K562 (cell line): ENCODE measurements around the gene ZNF181. TPM values are rescaled to one million over a fixed set of nuclear protein-coding genes. Genes with fewer than 3 reads are reported as not detected.

Experiments
- CREB3 ChIP-seq: fragments of 450-650 bp; conservative IDR thresholded peaks from 2 replicates; pipeline ENCODE4 v1.6.1; 2016; ENCODE audit warnings: missing genetic modification characterization, low read depth, mild to moderate bottlenecking, missing compliant biosample characterization, moderate library complexity
- CREBBP ChIP-seq: IDR thresholded peaks from one replicate; pipeline ENCODE4 v1.6.1; 2012; ENCODE audit warnings: low read depth, mild to moderate bottlenecking, control low read depth, inconsistent platforms, low read length
- DEAF1 ChIP-seq: fragments of 450-650 bp; formaldehyde crosslinking; IDR thresholded peaks from 2 replicates; pipeline ENCODE4 v1.4.0; 2020; ENCODE audit warnings: mild to moderate bottlenecking, moderate library complexity
- E2F5 ChIP-seq: sonication (generic); formaldehyde crosslinking; IDR thresholded peaks from 2 replicates; pipeline ENCODE4 v1.8.0; 2022; ENCODE audit warnings: mild to moderate bottlenecking, missing genetic modification reagents
- KAT8 ChIP-seq: fragments of 450-650 bp; IDR thresholded peaks from 2 replicates; pipeline ENCODE4 v1.6.1; 2016; ENCODE audit warnings: low read depth, mild to moderate bottlenecking
- MLX ChIP-seq, 2 experiments: fragments of 450-650 bp in 1 of 2; sonication (generic) in 1 of 2; formaldehyde crosslinking; conservative IDR thresholded peaks; 2 replicates each; pipeline versions ENCODE4 v1.4.0 to v1.8.1; 2020 to 2022; ENCODE audit warnings: mild to moderate bottlenecking in 1 of 2, missing genetic modification reagents in 1 of 2
- NR1H2 ChIP-seq: sonication (generic); formaldehyde crosslinking; IDR thresholded peaks from 2 replicates; pipeline ENCODE4 v1.4.0; 2020; ENCODE audit warnings: mild to moderate bottlenecking, missing genetic modification reagents
- PRPF4 ChIP-seq: fragments of 200-400 bp; formaldehyde crosslinking; IDR thresholded peaks from one replicate; pipeline ENCODE4 v1.6.1; 2017; ENCODE audit warnings: low read length, low read depth, mild to moderate bottlenecking; ENCODE audit not compliant: insufficient read depth, poor library complexity, severe bottlenecking
- SAP30 ChIP-seq: fragments of 200-600 bp; sonication (generic); IDR thresholded peaks from 2 replicates; pipeline ENCODE4 v1.6.1; 2012; ENCODE audit warnings: borderline replicate concordance, low read depth, mild to moderate bottlenecking, moderate library complexity, low read length, control low read depth, inconsistent platforms; ENCODE audit not compliant: insufficient read depth, poor library complexity, severe bottlenecking
- SMAD4 ChIP-seq: fragments of 250-450 bp; sonication (Bioruptor Pico); conservative IDR thresholded peaks from 2 replicates; pipeline ENCODE4 v1.8.0; 2021; ENCODE audit warnings: inconsistent platforms, mild to moderate bottlenecking, moderate library complexity
- TEAD4 ChIP-seq, 2 experiments: sonication (generic) in 1 of 2; formaldehyde crosslinking in 1 of 2; IDR thresholded peaks; 2 replicates each; pipeline versions ENCODE4 v1.6.1 to v1.8.0; 2012 to 2022; ENCODE audit warnings: borderline replicate concordance in 1 of 2, inconsistent platforms in 1 of 2, low read length in 1 of 2, mild to moderate bottlenecking in 1 of 2, missing genetic modification reagents in 1 of 2
- TRIM24 ChIP-seq, 2 experiments: fragments of 450-650 bp; IDR thresholded peaks; 2 replicates each; pipeline ENCODE4 v1.6.1; 2016
- ZMIZ1 ChIP-seq, 2 experiments: fragments of 150-350 bp in 1 of 2; IDR thresholded peaks; 2 replicates each; pipeline ENCODE4 v1.6.1; 2012 to 2016; ENCODE audit warnings: low read depth in 2 of 2, low read length in 2 of 2, mild to moderate bottlenecking in 1 of 2, moderate library complexity in 1 of 2
- ZNF197 ChIP-seq: fragments of 200-800 bp; sonication (Bioruptor generic); IDR thresholded peaks from 2 replicates; pipeline ENCODE4 v1.6.1; 2016; ENCODE audit warnings: low read depth, missing genetic modification characterization, missing compliant biosample characterization
- ZNF316 ChIP-seq: fragments of 450-650 bp; IDR thresholded peaks from 2 replicates; pipeline ENCODE4 v1.6.1; 2016
- ZNF589 ChIP-seq: fragments of 200-800 bp; sonication (Bioruptor generic); IDR thresholded peaks from 2 replicates; pipeline ENCODE4 v1.6.1; 2016; ENCODE audit warnings: low read depth, missing genetic modification characterization, missing compliant biosample characterization
- polyA plus RNA-seq, 8 experiments: library from polyadenylated mRNA; depleted of rRNA in 4 of 8; stranded (reverse) in 5 of 8; unstranded in 3 of 8; fragments of >200 nt; fragmentation: Nextera tagmentation in 2 of 8; fragmentation: Illumina TruSeq in 1 of 8; extraction: Ambion mirVana in 2 of 8; extraction: Trizol in 1 of 8; gene quantifications; 2 replicates each; pipeline versions ENCODE4 v1.2.1 to v1.2.3, GENCODE V29; 2011 to 2014; ENCODE audit warnings: inconsistent platforms in 1 of 8, missing spikeins in 1 of 8
- total RNA-seq, 7 experiments: library from RNA; depleted of rRNA in 6 of 7; stranded (reverse); fragments of >200 nt in 6 of 7; fragmentation: Illumina TruSeq in 2 of 7; extraction: Trizol in 2 of 7; gene quantifications; 2 replicates each; pipeline versions ENCODE4 v1.2.1 to v1.2.3, GENCODE V29; 2011 to 2021; ENCODE audit warnings: low replicate concordance in 1 of 7

The ZNF181 gene
- total and polyA plus RNA-seq, 9 of the 15 experiments (the other 6 are each of a cell fraction or from before 2014, with no cell fraction given) = 4.3 to 20.3 (median 12.1) TPM

- no peak for TF ChIP-seq E2F5
- TF ChIP-seq SAP30 = peak; percentile 64
- peak; percentile 77 for TF ChIP-seq ZNF197 (CRISPR knock-in tag)
- TF ChIP-seq MLX (CRISPR knock-in tag; conservative IDR thresholded peaks at IDR 0.05) = 0 out of 4 replicates have a peak, but pooled peaks of 1 of the 2 experiments have one; percentile 52
- TF ChIP-seq ZNF589 (CRISPR knock-in tag) = peak; percentile 76; the same call in 1 of the 2 replicates
- peak; percentile 65 for TF ChIP-seq PRPF4
- no peak for TF ChIP-seq CREB3 (tag)
- TF ChIP-seq TRIM24 (IDR thresholded peaks at IDR 0.05) = peak in 1 of 2 experiments; percentile 50; a peak in 1 of 4 replicates
- TF ChIP-seq KAT8 = peak; percentile 47; the same call in 1 of the 2 replicates
- TF ChIP-seq ZMIZ1 (IDR thresholded peaks at IDR 0.05; ENCODE audit: low read depth in 2 of 2, low read length in 2 of 2) = 0 out of 4 replicates have a peak, but pooled peaks of 1 of the 2 experiments have one; percentile 51
- TF ChIP-seq ZNF316 = peak; percentile 35; the same call in 1 of the 2 replicates
- TF ChIP-seq TEAD4 (IDR thresholded peaks at IDR 0.05; ENCODE audit: low read length) = peak; percentile 78
- peak; percentile 76; the same call in 1 of the 2 replicates for TF ChIP-seq TEAD4 (CRISPR knock-in tag; IDR thresholded peaks at IDR 0.05; ENCODE audit: borderline replicate concordance)
- peak; percentile 35; the same call in 1 of the 2 replicates for TF ChIP-seq NR1H2 (CRISPR knock-in tag)
- TF ChIP-seq SMAD4 = peak; percentile 67
- TF ChIP-seq DEAF1 = 0 out of 2 replicates have a peak, but pooled peaks have one; percentile 19
- no peak for TF ChIP-seq CREBBP
Measured at GRCh38 chr19:34733746-34734536, at the start of gene ZNF181 (continued).
